ENCODE measurements around the gene VAV3.

VAV3 gene

GRCh38 chr1:107673006-107673405 lies 292.0 kb downstream of the VAV3 start:
- TF ChIP-seq CTCF (IDR thresholded peaks at IDR 0.05; ENCODE audit: control insufficient read depth, extremely low read depth, insufficient read depth) = no peak

GRCh38 chr1:107670397-107671040 lies 294.5 kb downstream of the VAV3 start:
- no peak for DNase-seq (ENCODE audit: low read depth)
- no peak for TF ChIP-seq CTCF (IDR thresholded peaks at IDR 0.05; ENCODE audit: control insufficient read depth, extremely low read depth, insufficient read depth)
- H3K4me3 ChIP-seq (ENCODE audit: low read depth, low read length) = no peak overlapping the region

More at GRCh38 chr1:107673006-107673405, 292.0 kb downstream of the VAV3 start:
- H3K4me3 ChIP-seq (ENCODE audit: low read depth, low read length) = no peak overlapping the region
- DNase-seq (ENCODE audit: low read depth) = no peak

DNA sequence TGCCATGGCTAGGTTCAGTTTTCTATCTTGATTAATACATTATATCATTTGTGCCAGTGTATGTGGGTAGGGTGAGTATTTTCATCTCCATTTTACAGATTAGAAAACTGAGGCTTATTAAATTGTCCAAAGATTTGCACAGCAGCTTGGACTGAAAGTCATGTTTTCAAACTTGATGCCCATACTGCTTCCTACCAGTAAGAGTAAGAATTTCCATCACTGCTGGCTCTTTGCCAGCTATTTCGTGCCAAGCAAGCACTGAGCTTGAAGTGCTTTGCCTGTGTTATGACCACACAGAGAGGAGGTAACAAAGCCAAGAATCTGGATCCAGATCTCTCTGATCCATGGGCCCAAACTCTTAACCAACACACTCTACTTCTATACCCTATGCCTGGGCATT lies 295.0 kb downstream of the VAV3 start:
- no peak for TF ChIP-seq CTCF (IDR thresholded peaks at IDR 0.05; ENCODE audit: control insufficient read depth, extremely low read depth, insufficient read depth)
- peak; percentile 60 for DNase-seq (ENCODE audit: low read depth)
- no peak overlapping the region for H3K4me3 ChIP-seq (ENCODE audit: low read depth, low read length)

DNA sequence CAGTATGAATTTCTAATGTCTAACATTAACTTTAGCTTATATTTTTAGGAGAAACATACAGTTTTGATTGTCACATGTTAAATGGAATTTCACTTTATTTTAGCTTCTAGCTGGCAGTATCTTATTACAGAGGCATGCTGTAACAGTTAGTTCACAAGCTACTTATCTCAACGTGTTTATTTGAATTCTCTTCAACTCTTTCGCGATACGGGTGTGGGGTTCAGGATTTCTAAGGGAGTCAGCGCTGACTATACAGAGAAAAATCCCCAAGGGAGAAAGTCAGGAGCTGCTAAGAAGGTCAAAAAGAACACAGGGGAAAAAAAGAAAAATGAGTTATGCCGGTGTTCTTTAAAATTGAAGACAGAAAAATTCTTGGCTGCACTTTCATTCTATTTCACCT lies 296.2 kb downstream of the VAV3 start:
- no peak for TF ChIP-seq CTCF (IDR thresholded peaks at IDR 0.05; ENCODE audit: control insufficient read depth, extremely low read depth, insufficient read depth)
- H3K4me3 ChIP-seq (ENCODE audit: low read depth, low read length) = no peak overlapping the region
- no peak for DNase-seq (ENCODE audit: low read depth)

DNA sequence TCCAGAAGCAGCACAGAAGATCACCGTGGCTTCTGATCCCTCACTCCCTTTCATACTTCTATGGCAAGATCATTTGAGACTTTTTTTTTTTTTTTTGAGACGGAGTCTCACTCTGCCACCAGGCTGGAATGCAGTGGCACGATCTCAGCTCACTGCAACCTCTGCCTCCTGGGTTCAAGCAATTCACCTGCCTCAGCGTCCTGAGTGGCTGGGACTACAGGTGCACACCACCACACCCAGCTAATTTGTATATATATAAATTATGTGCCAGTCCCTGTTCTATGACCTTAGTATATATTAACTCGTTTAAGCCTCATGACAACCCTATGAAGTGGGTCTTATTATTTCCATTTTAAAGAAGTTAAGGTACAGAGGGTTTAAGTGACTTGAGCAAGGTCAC lies 298.5 kb downstream of the VAV3 start:
- no peak for DNase-seq (ENCODE audit: low read depth)
- H3K4me3 ChIP-seq (ENCODE audit: low read depth, low read length) = no peak overlapping the region
- TF ChIP-seq CTCF (IDR thresholded peaks at IDR 0.05; ENCODE audit: control insufficient read depth, extremely low read depth, insufficient read depth) = no peak

DNA sequence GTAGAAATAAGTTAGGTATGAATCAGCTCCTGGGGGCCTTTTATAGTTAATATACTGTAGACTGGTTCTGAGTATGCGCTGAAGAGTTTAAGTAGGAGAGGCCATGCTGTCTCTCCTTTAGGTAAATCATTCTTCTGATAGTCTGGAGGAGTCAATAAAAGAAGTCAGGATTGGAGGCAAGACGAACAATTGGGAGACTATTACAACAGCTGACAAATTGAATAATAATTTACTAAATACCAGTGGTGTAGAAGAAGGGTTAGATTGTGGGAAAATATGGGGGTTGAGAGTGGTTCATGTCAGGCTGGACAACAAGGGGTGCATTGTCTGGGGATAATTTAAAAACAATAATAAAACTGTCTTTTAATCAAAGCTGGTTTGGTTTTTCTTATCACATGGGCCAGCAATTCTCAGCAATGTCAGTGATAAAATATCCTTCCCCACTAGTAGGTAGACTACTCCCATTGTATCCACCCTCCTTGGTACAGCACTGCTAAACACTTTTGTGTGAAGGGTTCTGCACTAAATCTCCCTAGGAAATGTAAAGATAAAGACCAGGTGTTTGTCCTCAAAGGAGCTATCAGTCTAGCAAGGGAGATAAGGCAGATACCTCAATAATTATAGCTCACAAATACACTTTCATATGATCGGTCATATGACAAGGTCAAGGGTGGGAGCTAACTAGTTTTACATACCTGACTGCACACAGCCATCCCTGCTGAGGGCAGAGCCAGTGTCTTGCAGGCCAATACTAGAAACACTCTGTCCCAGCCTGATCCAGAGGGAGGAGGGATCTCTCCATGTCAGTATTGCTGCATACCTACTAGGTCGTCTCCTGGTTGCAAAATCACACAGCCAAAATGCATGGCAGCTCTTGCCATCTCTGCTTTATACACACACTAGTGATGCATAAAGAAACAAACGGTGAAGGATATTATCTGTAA lies 299.7 kb downstream of the VAV3 start:
- H3K4me3 ChIP-seq (ENCODE audit: low read depth, low read length) = no peak overlapping the region
- DNase-seq (ENCODE audit: low read depth) = no peak
- no peak for TF ChIP-seq CTCF (IDR thresholded peaks at IDR 0.05; ENCODE audit: control insufficient read depth, extremely low read depth, insufficient read depth)

All from LNCaP clone FGC (cell line).